ENCODE data around the gene SPRY2. TPM values are rescaled to one million over a fixed set of nuclear protein-coding genes. Genes with fewer than 3 reads are reported as not detected.

The SPRY2 gene
- polyA plus RNA-seq, 1 donor from 2014 or later = 6.0 TPM

- Histone ChIP-seq H3K36me3 (ENCODE audit: insufficient read depth, low read length) (no peaks in the 10 kb centered on the region), H3K4me3 (ENCODE audit: low read length) (no peak overlapping the region), H3F3A (ENCODE audit: insufficient read depth, low read length, poor library complexity, severe bottlenecking) (no peaks in the 10 kb centered on the region), H3K79me2 (replicated peaks; ENCODE audit: insufficient read depth, low read length) (no peaks in the 10 kb centered on the region), H3K9me2 (ENCODE audit: insufficient read depth, low read length) (no peaks in the 10 kb centered on the region), H3K27me3 (ENCODE audit: insufficient read depth, low read depth, low read length) (peaks cover 2% of the 10 kb centered on the region), H2AFZ (ENCODE audit: low read depth, low read length) (no peak overlapping the region), H3K27ac (ENCODE audit: low read length) (no peak overlapping the region), H3K4me2 (ENCODE audit: low read length) (no peak overlapping the region), H4K20me1 (ENCODE audit: insufficient read depth) (no peaks in the 10 kb centered on the region), H3K9ac (ENCODE audit: low read length) (no peak overlapping the region), H3K9me3 (ENCODE audit: low read length) (no peaks in the 10 kb centered on the region)
- TF ChIP-seq POLR2AphosphoS5 (IDR thresholded peaks at IDR 0.05) = no peak
- no peak for TF ChIP-seq MXI1 (conservative IDR thresholded peaks at IDR 0.05; ENCODE audit: poor library complexity, severe bottlenecking)
- no peak for TF ChIP-seq CTCF (IDR thresholded peaks at IDR 0.05; ENCODE audit: poor library complexity, severe bottlenecking)
- no peak for TF ChIP-seq EZH2 (IDR thresholded peaks at IDR 0.05; ENCODE audit: borderline replicate concordance, insufficient read depth, low read length, poor library complexity, severe bottlenecking)
- no peak for TF ChIP-seq EP300 (conservative IDR thresholded peaks at IDR 0.05; ENCODE audit: poor library complexity, severe bottlenecking)
- TF ChIP-seq RAD21 (conservative IDR thresholded peaks at IDR 0.05) = no peak
- TF ChIP-seq, protein P1, sequence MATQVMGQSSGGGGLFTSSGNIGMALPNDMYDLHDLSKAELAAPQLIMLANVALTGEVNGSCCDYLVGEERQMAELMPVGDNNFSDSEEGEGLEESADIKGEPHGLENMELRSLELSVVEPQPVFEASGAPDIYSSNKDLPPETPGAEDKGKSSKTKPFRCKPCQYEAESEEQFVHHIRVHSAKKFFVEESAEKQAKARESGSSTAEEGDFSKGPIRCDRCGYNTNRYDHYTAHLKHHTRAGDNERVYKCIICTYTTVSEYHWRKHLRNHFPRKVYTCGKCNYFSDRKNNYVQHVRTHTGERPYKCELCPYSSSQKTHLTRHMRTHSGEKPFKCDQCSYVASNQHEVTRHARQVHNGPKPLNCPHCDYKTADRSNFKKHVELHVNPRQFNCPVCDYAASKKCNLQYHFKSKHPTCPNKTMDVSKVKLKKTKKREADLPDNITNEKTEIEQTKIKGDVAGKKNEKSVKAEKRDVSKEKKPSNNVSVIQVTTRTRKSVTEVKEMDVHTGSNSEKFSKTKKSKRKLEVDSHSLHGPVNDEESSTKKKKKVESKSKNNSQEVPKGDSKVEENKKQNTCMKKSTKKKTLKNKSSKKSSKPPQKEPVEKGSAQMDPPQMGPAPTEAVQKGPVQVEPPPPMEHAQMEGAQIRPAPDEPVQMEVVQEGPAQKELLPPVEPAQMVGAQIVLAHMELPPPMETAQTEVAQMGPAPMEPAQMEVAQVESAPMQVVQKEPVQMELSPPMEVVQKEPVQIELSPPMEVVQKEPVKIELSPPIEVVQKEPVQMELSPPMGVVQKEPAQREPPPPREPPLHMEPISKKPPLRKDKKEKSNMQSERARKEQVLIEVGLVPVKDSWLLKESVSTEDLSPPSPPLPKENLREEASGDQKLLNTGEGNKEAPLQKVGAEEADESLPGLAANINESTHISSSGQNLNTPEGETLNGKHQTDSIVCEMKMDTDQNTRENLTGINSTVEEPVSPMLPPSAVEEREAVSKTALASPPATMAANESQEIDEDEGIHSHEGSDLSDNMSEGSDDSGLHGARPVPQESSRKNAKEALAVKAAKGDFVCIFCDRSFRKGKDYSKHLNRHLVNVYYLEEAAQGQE (IDR thresholded peaks at IDR 0.05; ENCODE audit: borderline replicate concordance) = no peak
- TF ChIP-seq SMC3 (conservative IDR thresholded peaks at IDR 0.05; ENCODE audit: poor library complexity) = no peak
- TF ChIP-seq TAF1 (IDR thresholded peaks at IDR 0.05; ENCODE audit: low read depth) = no peak
These were observed 28.8 kb downstream of the SPRY2 start for GRCh38 chr13:80312012-80312704.

DNA sequence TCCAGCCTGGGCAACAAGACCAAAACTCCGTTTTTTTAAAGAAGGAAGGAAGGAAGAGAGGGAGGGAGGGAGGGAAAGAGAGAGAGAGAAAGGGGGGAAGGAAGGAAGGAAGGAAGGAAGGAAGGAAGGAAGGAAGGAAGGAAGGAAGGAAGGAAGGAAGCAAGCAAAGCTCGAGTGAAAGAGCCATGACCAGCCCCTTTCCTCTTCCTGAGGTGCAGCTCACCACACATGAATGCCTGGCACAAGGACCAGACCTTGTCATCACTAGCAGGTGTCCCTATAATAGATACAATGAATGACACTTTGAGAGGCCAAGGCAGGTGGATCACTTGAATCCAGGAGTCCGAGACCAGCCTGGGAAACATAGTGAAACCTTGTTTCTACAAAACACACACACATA, 31.0 kb downstream of the SPRY2 start:
- Histone ChIP-seq H3K9me3 (ENCODE audit: low read length) (no peaks in the 10 kb centered on the region), H3K9me2 (ENCODE audit: insufficient read depth, low read length) (no peaks in the 10 kb centered on the region), H3F3A (ENCODE audit: insufficient read depth, low read length, poor library complexity, severe bottlenecking) (no peaks in the 10 kb centered on the region), H3K4me3 (ENCODE audit: low read length) (no peak overlapping the region), H3K79me2 (replicated peaks; ENCODE audit: insufficient read depth, low read length) (no peaks in the 10 kb centered on the region), H3K4me2 (ENCODE audit: low read length) (no peak overlapping the region), H3K36me3 (ENCODE audit: insufficient read depth, low read length) (no peaks in the 10 kb centered on the region), H2AFZ (ENCODE audit: low read depth, low read length) (no peak overlapping the region), H3K27me3 (ENCODE audit: insufficient read depth, low read depth, low read length) (peaks cover 1% of the 10 kb centered on the region), H4K20me1 (ENCODE audit: insufficient read depth) (no peaks in the 10 kb centered on the region), H3K9ac (ENCODE audit: low read length) (no peak overlapping the region), H3K27ac (ENCODE audit: low read length) (no peak overlapping the region)
- TF ChIP-seq TAF1 (IDR thresholded peaks at IDR 0.05; ENCODE audit: low read depth) (no peak), RAD21 (conservative IDR thresholded peaks at IDR 0.05) (no peak), CTCF (IDR thresholded peaks at IDR 0.05; ENCODE audit: poor library complexity, severe bottlenecking) (no peak), MXI1 (conservative IDR thresholded peaks at IDR 0.05; ENCODE audit: poor library complexity, severe bottlenecking) (no peak), SMC3 (conservative IDR thresholded peaks at IDR 0.05; ENCODE audit: poor library complexity) (no peak), EP300 (conservative IDR thresholded peaks at IDR 0.05; ENCODE audit: poor library complexity, severe bottlenecking) (no peak), POLR2AphosphoS5 (IDR thresholded peaks at IDR 0.05) (no peak), EZH2 (IDR thresholded peaks at IDR 0.05; ENCODE audit: borderline replicate concordance, insufficient read depth, low read length, poor library complexity, severe bottlenecking) (no peak)
- TF ChIP-seq, protein P1 (IDR thresholded peaks at IDR 0.05; ENCODE audit: borderline replicate concordance) = no peak
